Liver (tissue), 9 donors: Measurements from ENCODE around the gene PARD6B. TPM values are rescaled to one million over a fixed set of nuclear protein-coding genes. Genes with fewer than 3 reads are reported as not detected.

Experiments used
- DNase-seq: peaks from one replicate; pipeline ENCODE4 v3.0.0-alpha.2; 2017; ENCODE audit warnings: low spot score
- H3K27ac ChIP-seq, 2 donors: one replicate each; pipeline ENCODE4 v1.7.0; 2013; ENCODE audit warnings: inconsistent platforms in 2 of 2, low read length in 2 of 2, control low read depth in 1 of 2, low read depth in 1 of 2, mild to moderate bottlenecking in 1 of 2
- H3K27me3 ChIP-seq, 4 donors: one replicate each; pipeline versions ENCODE4 v1.6.1 to v1.7.0; 2013; ENCODE audit warnings: low read length in 3 of 4, inconsistent platforms in 1 of 4, mild to moderate bottlenecking in 1 of 4, moderate library complexity in 1 of 4; ENCODE audit not compliant: control insufficient read depth in 4 of 4, insufficient read depth in 4 of 4
- H3K36me3 ChIP-seq, 4 donors: one replicate each; pipeline versions ENCODE4 v1.6.1 to v1.7.0; 2013; ENCODE audit warnings: low read length in 3 of 4, mild to moderate bottlenecking in 3 of 4, low read depth in 1 of 4, moderate library complexity in 1 of 4; ENCODE audit not compliant: control insufficient read depth in 4 of 4, insufficient read depth in 3 of 4
- H3K4me1 ChIP-seq, 4 donors: one replicate each; pipeline versions ENCODE4 v1.6.1 to v1.7.0; 2013; ENCODE audit warnings: low read length in 3 of 4, mild to moderate bottlenecking in 3 of 4, moderate library complexity in 1 of 4; ENCODE audit not compliant: control insufficient read depth in 4 of 4, insufficient read depth in 4 of 4
- H3K4me3 ChIP-seq, 3 donors: one replicate each; pipeline versions ENCODE4 v1.6.1 to v1.7.0; 2013; ENCODE audit warnings: low read length in 3 of 3, control low read depth in 1 of 3, low read depth in 1 of 3, mild to moderate bottlenecking in 1 of 3
- H3K9ac ChIP-seq, 2 donors: one replicate each; pipeline ENCODE4 v1.7.0; 2013; ENCODE audit warnings: low read length in 2 of 2, mild to moderate bottlenecking in 2 of 2, moderate library complexity in 2 of 2, control low read depth in 1 of 2, low read depth in 1 of 2
- H3K9me3 ChIP-seq, 4 donors: one replicate each; pipeline versions ENCODE4 v1.6.1 to v1.7.0; 2013; ENCODE audit warnings: low read length in 3 of 4; ENCODE audit not compliant: control insufficient read depth in 4 of 4
- ATF3 ChIP-seq: IDR thresholded peaks from 2 replicates; pipeline ENCODE4 v1.6.1; 2016; ENCODE audit warnings: antibody characterized with exemption
- CTCF ChIP-seq: fragments of 150-350 bp; IDR thresholded peaks from 2 replicates; pipeline ENCODE4 v1.5.1; 2017; ENCODE audit warnings: improper control_type of control experiment, low read depth, low read length; ENCODE audit not compliant: missing input control
- EGR1 ChIP-seq, 2 donors: IDR thresholded peaks; 2 replicates each; pipeline ENCODE4 v1.6.1; 2016 to 2018; ENCODE audit warnings: antibody characterized with exemption in 2 of 2, low read depth in 2 of 2
- FOXA1 ChIP-seq: IDR thresholded peaks from 2 replicates; pipeline ENCODE4 v1.6.1; 2016; ENCODE audit warnings: antibody characterized with exemption
- FOXA2 ChIP-seq: IDR thresholded peaks from 2 replicates; pipeline ENCODE4 v1.6.1; 2016; ENCODE audit warnings: antibody characterized with exemption
- GABPA ChIP-seq, 2 donors: IDR thresholded peaks in 1 of 2; conservative IDR thresholded peaks in 1 of 2; 2 replicates each; pipeline ENCODE4 v1.6.1; 2016; ENCODE audit warnings: antibody characterized with exemption in 2 of 2, mild to moderate bottlenecking in 1 of 2, moderate library complexity in 1 of 2
- HNF4A ChIP-seq, 2 donors: conservative IDR thresholded peaks; 2 replicates each; pipeline ENCODE4 v1.6.1; 2016; ENCODE audit warnings: antibody characterized with exemption in 2 of 2, mild to moderate bottlenecking in 2 of 2
- HNF4G ChIP-seq: IDR thresholded peaks from 2 replicates; pipeline ENCODE4 v1.6.1; 2016; ENCODE audit warnings: antibody characterized with exemption
- JUND ChIP-seq, 2 donors: IDR thresholded peaks; 2 replicates each; pipeline ENCODE4 v1.6.1; 2016; ENCODE audit warnings: antibody characterized with exemption in 2 of 2
- MAX ChIP-seq: IDR thresholded peaks from 2 replicates; pipeline ENCODE4 v1.6.1; 2016; ENCODE audit warnings: antibody characterized with exemption
- NR2F2 ChIP-seq: IDR thresholded peaks from 2 replicates; pipeline ENCODE4 v1.6.1; 2016; ENCODE audit warnings: antibody characterized with exemption
- RAD21 ChIP-seq, 2 donors: IDR thresholded peaks; 2 replicates each; pipeline ENCODE4 v1.6.1; 2016; ENCODE audit warnings: antibody characterized with exemption in 2 of 2, mild to moderate bottlenecking in 2 of 2
- REST ChIP-seq: IDR thresholded peaks from 2 replicates; pipeline ENCODE4 v1.6.1; 2016; ENCODE audit warnings: antibody characterized with exemption, mild to moderate bottlenecking
- RXRA ChIP-seq, 2 donors: IDR thresholded peaks; 2 replicates each; pipeline ENCODE4 v1.6.1; 2017 to 2018; ENCODE audit warnings: antibody characterized with exemption in 2 of 2, mild to moderate bottlenecking in 1 of 2
- SP1 ChIP-seq: IDR thresholded peaks from 2 replicates; pipeline ENCODE4 v1.6.1; 2018; ENCODE audit warnings: antibody characterized with exemption, mild to moderate bottlenecking
- TAF1 ChIP-seq: conservative IDR thresholded peaks from 2 replicates; pipeline ENCODE4 v1.6.1; 2016; ENCODE audit warnings: antibody characterized with exemption, mild to moderate bottlenecking
- YY1 ChIP-seq: IDR thresholded peaks from 2 replicates; pipeline ENCODE4 v1.6.1; 2016; ENCODE audit warnings: antibody characterized with exemption, mild to moderate bottlenecking
- ZBTB33 ChIP-seq: IDR thresholded peaks from 2 replicates; pipeline ENCODE4 v1.6.1; 2016; ENCODE audit warnings: antibody characterized with exemption
- WGBS: extraction: QIAGEN DNeasy Blood & Tissue Kit; methylation state at CpG from one replicate; pipeline ENCODE4 v1.1.7; 2013; 5-methylcytosine and 5-hydroxymethylcytosine counted together
- polyA plus RNA-seq, 2 donors: library from polyadenylated mRNA; stranded (reverse) in 1 of 2; unstranded in 1 of 2; fragments of 200-250 nt in 1 of 2; fragments of >200 nt in 1 of 2; fragmentation: Nextera tagmentation in 1 of 2; extraction: Ambion mirVana in 1 of 2; gene quantifications; one replicate each; pipeline versions ENCODE4 v1.2.1 to v1.2.3, GENCODE V29; 2013 to 2015
- total RNA-seq, 2 donors: library from RNA; depleted of rRNA; stranded (reverse); fragments of >200 nt; gene quantifications; one replicate each; pipeline ENCODE4 v1.2.3, GENCODE V29; 2014
- donor health status: healthy.
- donor health status: healthy.
- donor health status: healthy.
- donor health status: healthy.
- donor health status: healthy.

The PARD6B gene
- total and polyA plus RNA-seq, 4 donors, result 1.2 to 8.8 (median 5.9) TPM

GRCh38 chr20:50722424-50723155 is 8.8 kb upstream of the PARD6B start:
- TF ChIP-seq ATF3 (no peak), HNF4A (conservative IDR thresholded peaks at IDR 0.05) (no peak), YY1 (no peak), HNF4G (no peak), RXRA (IDR thresholded peaks at IDR 0.05) (no peak), NR2F2 (no peak), RAD21 (IDR thresholded peaks at IDR 0.05) (no peak), REST (no peak), TAF1 (no peak)
- no peak overlapping the region for H3K9ac ChIP-seq
- H3K36me3 ChIP-seq, result no peaks in the 10 kb centered on the region
- no peaks in the 10 kb centered on the region for H3K9me3 ChIP-seq
- DNase-seq, result no peak
- no peak overlapping the region for H3K27ac ChIP-seq
- H3K4me1 ChIP-seq, result peaks cover 0 to 11% (median 7%) of the 10 kb centered on the region in 4 donors
- WGBS, result 93% methylated on average over 10 of the region's 10 CpGs
- no peak overlapping the region for H3K4me3 ChIP-seq
- H3K27me3 ChIP-seq, result no peaks in the 10 kb centered on the region

GRCh38 chr20:50723672-50724071 is 7.7 kb upstream of the PARD6B start:
- TF ChIP-seq ATF3, result no peak
- no peak for TF ChIP-seq EGR1 (IDR thresholded peaks at IDR 0.05; ENCODE audit: low read depth in 2 of 2)
- no peak for TF ChIP-seq GABPA (IDR thresholded peaks at IDR 0.05 in 1 of 2, conservative IDR thresholded peaks at IDR 0.05 in 1 of 2)
- no peak for TF ChIP-seq RAD21 (IDR thresholded peaks at IDR 0.05)
- TF ChIP-seq ZBTB33, result no peak
- no peak for TF ChIP-seq JUND (IDR thresholded peaks at IDR 0.05)
- TF ChIP-seq FOXA2, result no peak
- no peak for TF ChIP-seq TAF1
- no peak for TF ChIP-seq CTCF
- TF ChIP-seq YY1, result no peak
- no peak for TF ChIP-seq HNF4G
- no peak for TF ChIP-seq REST
- TF ChIP-seq RXRA (IDR thresholded peaks at IDR 0.05), result no peak
- no peak for TF ChIP-seq HNF4A (conservative IDR thresholded peaks at IDR 0.05)
- TF ChIP-seq FOXA1, result no peak
- no peak for TF ChIP-seq SP1
- TF ChIP-seq MAX, result no peak
- TF ChIP-seq NR2F2, result no peak

More at GRCh38 chr20:50723672-50724071, 7.7 kb upstream of the PARD6B start:
- H3K27me3 ChIP-seq, result no peaks in the 10 kb centered on the region
- no peak for DNase-seq
- 90% methylated on average over 9 of the region's 9 CpGs for WGBS
- no peaks in the 10 kb centered on the region for H3K36me3 ChIP-seq
- no peak overlapping the region for H3K4me3 ChIP-seq
- H3K4me1 ChIP-seq, result peaks cover 3 to 20% (median 16%) of the 10 kb centered on the region in 4 donors
- no peaks in the 10 kb centered on the region for H3K9me3 ChIP-seq
- H3K27ac ChIP-seq, result no peak overlapping the region
- H3K9ac ChIP-seq, result no peak overlapping the region
